SK-N-SH treated with all-trans-retinoic acid at 6 μM for 48 hours (cell line): ENCODE measurements around the gene MAP10.

Experiments
- BACH2 ChIP-seq: fragments of 250-450 bp; sonication (Bioruptor Pico); IDR thresholded peaks from 2 replicates; pipeline ENCODE4 v1.9.0; 2021; ENCODE audit warnings: mild to moderate bottlenecking, borderline replicate concordance
- PATZ1 ChIP-seq: fragments of 250-450 bp; sonication (Bioruptor Pico); IDR thresholded peaks from 2 replicates; pipeline ENCODE4 v1.8.0; 2020; ENCODE audit warnings: mild to moderate bottlenecking, moderate library complexity, borderline replicate concordance
- TCF4 ChIP-seq: fragments of 250-450 bp; sonication (Bioruptor Pico); IDR thresholded peaks from 2 replicates; pipeline ENCODE4 v1.8.0; 2021; ENCODE audit warnings: mild to moderate bottlenecking, moderate library complexity, borderline replicate concordance
- TOX ChIP-seq: fragments of 250-450 bp; sonication (Bioruptor Pico); IDR thresholded peaks from 2 replicates; pipeline ENCODE4 v1.8.0; 2021; ENCODE audit warnings: mild to moderate bottlenecking, moderate library complexity, borderline replicate concordance
- ZFP30 ChIP-seq: fragments of 450-650 bp; formaldehyde crosslinking; IDR thresholded peaks from 2 replicates; pipeline ENCODE4 v1.5.0; 2022; ENCODE audit warnings: mild to moderate bottlenecking, moderate library complexity

- no peak for TF ChIP-seq PATZ1
- TF ChIP-seq ZFP30 (CRISPR knock-in tag) = no peak
- no peak for TF ChIP-seq TOX
- TF ChIP-seq TCF4 (CRISPR knock-in tag) = no peak
- no peak for TF ChIP-seq BACH2 (CRISPR knock-in tag)
Observed at GRCh38 chr1:232766904-232767303, 38.3 kb upstream of the MAP10 start.
